Measurements from ENCODE around the gene KDM6A. TPM values are rescaled to one million over a fixed set of nuclear protein-coding genes. Genes with fewer than 3 reads are reported as not detected.

The KDM6A gene
- total and polyA plus RNA-seq, 11 donors: 4.4 to 27.8 (median 13.9) TPM

- peak in 2 of 4 donors; percentile 20 to 27 for ATAC-seq
- H3K36me3 ChIP-seq: no peaks in the 10 kb centered on the region
- peak overlapping the region; percentile 55 to 94 (median 86) for H3K4me3 ChIP-seq
- no peaks in the 10 kb centered on the region for H3K27me3 ChIP-seq
- intact Hi-C loops (cut with DNase I): loop anchor here in 8 of 10 donors (5.0 to 10.0 kb wide), 5 partner anchors 80 to 200 kb away; no protein-coding TSS in a partner anchor
- no peaks in the 10 kb centered on the region for H3K9me3 ChIP-seq
- peak in 3 of 5 donors; percentile 20 to 40 (median 40) for DNase-seq
- 0 to 2% (median 0%) methylated on average over 14 of the region's 14 CpGs for WGBS, 4 donors
- peaks cover 0 to 61% (median 11%) of the 10 kb centered on the region in 12 donors for H3K4me1 ChIP-seq
- H3K27ac ChIP-seq: peak overlapping the region; percentile 92 to 100 (median 97)
- TF ChIP-seq, protein P1, sequence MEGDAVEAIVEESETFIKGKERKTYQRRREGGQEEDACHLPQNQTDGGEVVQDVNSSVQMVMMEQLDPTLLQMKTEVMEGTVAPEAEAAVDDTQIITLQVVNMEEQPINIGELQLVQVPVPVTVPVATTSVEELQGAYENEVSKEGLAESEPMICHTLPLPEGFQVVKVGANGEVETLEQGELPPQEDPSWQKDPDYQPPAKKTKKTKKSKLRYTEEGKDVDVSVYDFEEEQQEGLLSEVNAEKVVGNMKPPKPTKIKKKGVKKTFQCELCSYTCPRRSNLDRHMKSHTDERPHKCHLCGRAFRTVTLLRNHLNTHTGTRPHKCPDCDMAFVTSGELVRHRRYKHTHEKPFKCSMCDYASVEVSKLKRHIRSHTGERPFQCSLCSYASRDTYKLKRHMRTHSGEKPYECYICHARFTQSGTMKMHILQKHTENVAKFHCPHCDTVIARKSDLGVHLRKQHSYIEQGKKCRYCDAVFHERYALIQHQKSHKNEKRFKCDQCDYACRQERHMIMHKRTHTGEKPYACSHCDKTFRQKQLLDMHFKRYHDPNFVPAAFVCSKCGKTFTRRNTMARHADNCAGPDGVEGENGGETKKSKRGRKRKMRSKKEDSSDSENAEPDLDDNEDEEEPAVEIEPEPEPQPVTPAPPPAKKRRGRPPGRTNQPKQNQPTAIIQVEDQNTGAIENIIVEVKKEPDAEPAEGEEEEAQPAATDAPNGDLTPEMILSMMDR (IDR thresholded peaks at IDR 0.05): no peak
- no peak for TF ChIP-seq POLR2A (IDR thresholded peaks at IDR 0.05)
Observed at GRCh38 chrX:44874420-44875184, 1.6 kb downstream of the KDM6A start.

DNA sequence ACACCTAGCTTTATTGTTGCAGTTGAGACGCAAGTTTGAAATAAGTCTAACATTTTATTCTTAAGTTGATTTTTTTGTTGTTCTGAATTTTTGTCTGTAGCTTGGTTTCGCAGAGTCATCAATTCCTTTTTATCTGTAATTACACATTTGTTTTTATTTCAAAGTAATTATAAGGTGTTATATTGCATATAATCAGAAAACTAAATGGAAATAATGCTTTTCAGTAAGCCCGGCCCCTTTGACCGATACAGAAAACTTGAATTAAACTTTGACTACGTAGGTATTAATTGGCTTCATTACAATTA lies 2.1 kb downstream of the KDM6A start:
- Histone ChIP-seq H3K27ac (peak overlapping the region in 10 of 12 donors; percentile 96 to 100 (median 98)), H3K36me3 (no peaks in the 10 kb centered on the region), H3K4me3 (peak overlapping the region; percentile 55 to 94 (median 86)), H3K9me3 (no peaks in the 10 kb centered on the region), H3K27me3 (no peaks in the 10 kb centered on the region), H3K4me1 (peaks cover 0 to 62% (median 11%) of the 10 kb centered on the region in 12 donors)
- TF ChIP-seq, protein P1 (IDR thresholded peaks at IDR 0.05): no peak
- no peak for TF ChIP-seq POLR2A (IDR thresholded peaks at IDR 0.05)
- WGBS, 4 donors: 6 to 18% (median 12%) methylated on average over 5 of the region's 5 CpGs
- intact Hi-C loops (cut with DNase I): loop anchor here in 3 of 10 donors (10.0 kb wide), 3 partner anchors 80 to 200 kb away; no protein-coding TSS in a partner anchor
- no peak for ATAC-seq
- no peak for DNase-seq

- ATAC-seq: no peak
Observed at GRCh38 chrX:44876086-44876485, 3.1 kb downstream of the KDM6A start.

DNA sequence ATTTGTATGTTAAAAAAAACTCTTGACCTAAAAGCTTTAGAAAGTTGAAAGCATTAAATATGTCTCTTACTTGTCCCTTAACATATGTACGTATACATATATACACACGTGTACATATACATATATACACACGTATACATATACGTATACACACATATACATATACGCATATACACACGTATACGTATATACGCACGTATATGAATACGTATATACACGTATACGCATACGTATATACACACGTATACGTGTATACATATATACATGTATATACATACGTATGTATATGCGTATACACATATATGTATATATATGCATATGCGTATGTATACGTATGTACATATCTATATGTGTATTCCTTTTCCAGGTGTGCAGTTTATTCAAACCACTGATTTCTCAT lies 3.8 kb downstream of the KDM6A start:
- WGBS, 4 donors: 84 to 86% (median 85%) methylated on average over 19 of the region's 19 CpGs
- Histone ChIP-seq H3K27ac (no peak overlapping the region), H3K9me3 (no peaks in the 10 kb centered on the region), H3K36me3 (no peaks in the 10 kb centered on the region), H3K27me3 (no peaks in the 10 kb centered on the region), H3K4me3 (peak overlapping the region in 1 of 12 donors; percentile 90), H3K4me1 (peaks cover 0 to 59% (median 11%) of the 10 kb centered on the region in 12 donors)
- TF ChIP-seq POLR2A (IDR thresholded peaks at IDR 0.05): no peak
- TF ChIP-seq, protein P1 (IDR thresholded peaks at IDR 0.05): no peak
- DNase-seq: no peak
- ATAC-seq: no peak
- intact Hi-C loops (cut with DNase I): loop anchor here in 3 of 10 donors (10.0 kb wide), 3 partner anchors 78 to 198 kb away; no protein-coding TSS in a partner anchor

More at GRCh38 chrX:44876086-44876485, 3.1 kb downstream of the KDM6A start:
- Histone ChIP-seq H3K9me3 (no peaks in the 10 kb centered on the region), H3K27ac (peak overlapping the region in 2 of 12 donors; percentile 30 to 99), H3K36me3 (no peaks in the 10 kb centered on the region), H3K4me1 (peaks cover 0 to 64% (median 11%) of the 10 kb centered on the region in 12 donors), H3K27me3 (no peaks in the 10 kb centered on the region), H3K4me3 (peak overlapping the region in 10 of 12 donors; percentile 77 to 94 (median 88))
- intact Hi-C loops (cut with DNase I): loop anchor here in 3 of 10 donors (10.0 kb wide), 3 partner anchors 79 to 199 kb away; no protein-coding TSS in a partner anchor
- TF ChIP-seq, protein P1 (IDR thresholded peaks at IDR 0.05): no peak
- no peak for TF ChIP-seq POLR2A (IDR thresholded peaks at IDR 0.05)
- 18 to 33% (median 24%) methylated on average over 4 of the region's 4 CpGs for WGBS, 4 donors
- no peak for DNase-seq
